NCI-H526 (cell line): ENCODE measurements around the gene CENPO.

Experiments
- DNase-seq, 2 experiments: peaks; one replicate each; lab custom pipeline; 2025; lab: John Stamatoyannopoulos, UW

Gene CENPO, protein sequence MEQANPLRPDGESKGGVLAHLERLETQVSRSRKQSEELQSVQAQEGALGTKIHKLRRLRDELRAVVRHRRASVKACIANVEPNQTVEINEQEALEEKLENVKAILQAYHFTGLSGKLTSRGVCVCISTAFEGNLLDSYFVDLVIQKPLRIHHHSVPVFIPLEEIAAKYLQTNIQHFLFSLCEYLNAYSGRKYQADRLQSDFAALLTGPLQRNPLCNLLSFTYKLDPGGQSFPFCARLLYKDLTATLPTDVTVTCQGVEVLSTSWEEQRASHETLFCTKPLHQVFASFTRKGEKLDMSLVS

DNA sequence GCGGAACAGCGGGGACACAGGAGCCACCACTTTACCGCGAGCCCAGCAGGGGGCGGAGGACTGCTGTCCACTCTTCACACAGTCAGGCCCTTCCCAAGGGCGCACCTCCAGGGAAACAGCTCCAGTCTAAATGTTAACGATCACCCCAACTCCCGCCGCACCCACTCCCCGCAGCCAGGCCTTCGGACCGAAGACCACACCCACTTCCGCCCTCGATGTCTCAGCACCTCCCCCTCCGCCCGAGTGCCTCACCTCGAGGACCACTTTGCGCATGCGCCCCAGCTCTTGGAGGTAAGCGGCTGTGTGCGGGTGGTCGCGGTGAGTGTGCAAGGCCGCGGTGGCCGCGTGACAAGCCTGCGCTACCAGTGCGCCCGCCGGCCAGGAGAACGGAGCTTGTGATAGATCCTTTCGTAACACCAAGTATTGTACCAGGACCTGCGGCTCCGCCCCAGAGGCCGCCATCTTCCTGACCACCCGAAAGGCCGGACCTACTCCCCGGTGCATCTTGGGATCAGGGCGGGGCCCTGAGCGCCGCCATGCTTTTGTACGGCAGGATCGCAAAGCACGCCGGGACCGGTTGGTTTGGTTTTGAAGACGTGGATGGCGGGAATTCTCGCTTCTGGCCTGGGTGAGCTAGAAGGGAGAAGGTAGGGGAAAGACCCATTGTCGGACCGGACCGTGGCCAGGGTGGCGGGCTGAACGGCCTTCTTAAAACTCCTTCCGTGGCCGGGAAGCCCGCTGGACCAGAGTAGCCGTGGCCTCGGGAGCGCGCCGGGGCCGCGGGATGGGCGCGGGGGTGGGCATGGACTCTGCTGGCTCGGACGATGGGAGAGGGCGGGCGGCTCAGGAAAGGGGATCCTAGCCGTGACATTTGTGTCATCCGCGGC lies at the start of gene CENPO, which contains the start of gene PTRHD1:
Gene CENPO (plus strand): TSS at position 552 of the 887 bp plus-strand sequence. CDS start 495 bp downstream, outside the sequence.
Gene PTRHD1 (minus strand): TSS at position 518 of the 887 bp plus-strand sequence. CDS start 14 bp downstream, at position 504.
- peak; percentile 96 to 98 for DNase-seq

DNA sequence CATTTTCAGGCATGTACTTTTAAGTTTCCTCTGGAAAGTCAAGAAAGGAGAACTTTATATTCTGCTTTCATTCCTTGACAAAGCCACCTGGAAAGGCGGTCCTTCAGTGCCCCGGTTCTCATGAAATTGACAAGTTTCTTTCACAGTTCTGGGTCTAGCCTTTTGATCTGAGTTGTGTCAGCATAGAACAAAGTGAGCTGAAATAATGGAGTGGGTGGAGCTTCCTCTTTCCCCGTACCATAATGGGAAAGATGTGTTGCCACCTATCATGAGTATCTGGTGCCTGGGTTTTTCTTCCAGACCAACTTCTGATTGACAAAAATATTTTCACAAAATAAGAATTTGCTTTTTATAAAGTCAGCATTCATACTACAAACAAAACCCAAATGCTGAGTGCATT lies 49.3 kb upstream of the CENPO start:
- DNase-seq = no peak

DNA sequence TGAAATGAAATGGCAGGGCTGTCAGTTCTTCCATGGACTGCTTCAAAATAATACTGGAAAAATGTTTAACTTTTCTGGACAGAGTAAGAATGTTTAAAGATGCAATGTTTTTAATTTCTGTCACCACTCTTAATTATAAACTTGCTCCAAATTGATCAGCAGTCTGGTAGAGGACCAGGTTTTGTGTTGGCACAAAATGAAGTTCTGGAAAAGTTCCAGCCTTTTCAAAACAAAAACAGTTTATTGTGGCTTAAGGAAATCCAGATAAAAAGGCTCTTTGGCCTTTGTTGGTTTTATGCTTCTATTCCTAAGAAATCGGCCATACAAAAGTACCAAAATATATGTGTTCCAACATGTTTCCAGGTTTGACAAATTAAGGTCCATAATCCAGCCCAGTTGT lies 48.9 kb upstream of the CENPO start:
- no peak for DNase-seq

DNA sequence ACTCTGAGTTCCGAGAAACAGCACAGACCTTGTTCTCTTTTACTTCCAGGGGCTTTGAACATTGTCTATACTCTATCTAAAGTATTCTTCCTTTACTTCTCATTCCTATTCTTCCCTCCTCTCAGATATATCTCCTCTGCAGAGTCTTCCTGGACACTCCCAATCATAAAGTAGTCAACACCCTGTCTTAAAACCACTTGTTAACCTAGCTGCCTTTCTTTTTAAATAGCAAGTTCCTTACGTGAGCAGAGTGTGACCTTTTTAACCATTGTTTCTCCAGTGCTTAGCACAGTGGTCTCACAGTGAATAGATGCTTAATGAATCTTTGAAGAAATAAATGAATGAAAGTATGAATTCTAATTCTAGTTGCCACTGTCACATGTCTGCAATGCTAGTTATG lies 47.4 kb upstream of the CENPO start:
- no peak for DNase-seq

DNA sequence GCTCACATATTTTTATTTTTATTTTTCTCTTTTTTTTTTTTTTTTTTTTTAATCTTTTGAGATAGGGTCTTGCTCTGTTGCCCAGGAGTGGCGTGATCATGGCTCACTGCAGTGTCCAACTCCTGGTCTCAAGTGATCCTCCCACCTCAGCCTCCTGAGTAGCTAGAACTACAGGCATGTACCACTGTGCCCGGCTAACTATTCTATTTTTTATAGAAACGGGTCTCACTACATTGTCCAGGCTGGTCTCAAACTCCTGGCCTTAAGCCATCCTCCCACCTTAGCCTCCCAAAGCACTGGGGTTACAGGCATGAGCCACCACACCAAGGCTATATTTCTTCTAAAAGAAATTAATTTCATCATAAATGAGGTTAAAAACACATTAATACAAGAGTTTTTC lies 45.9 kb upstream of the CENPO start:
- DNase-seq = no peak

DNA sequence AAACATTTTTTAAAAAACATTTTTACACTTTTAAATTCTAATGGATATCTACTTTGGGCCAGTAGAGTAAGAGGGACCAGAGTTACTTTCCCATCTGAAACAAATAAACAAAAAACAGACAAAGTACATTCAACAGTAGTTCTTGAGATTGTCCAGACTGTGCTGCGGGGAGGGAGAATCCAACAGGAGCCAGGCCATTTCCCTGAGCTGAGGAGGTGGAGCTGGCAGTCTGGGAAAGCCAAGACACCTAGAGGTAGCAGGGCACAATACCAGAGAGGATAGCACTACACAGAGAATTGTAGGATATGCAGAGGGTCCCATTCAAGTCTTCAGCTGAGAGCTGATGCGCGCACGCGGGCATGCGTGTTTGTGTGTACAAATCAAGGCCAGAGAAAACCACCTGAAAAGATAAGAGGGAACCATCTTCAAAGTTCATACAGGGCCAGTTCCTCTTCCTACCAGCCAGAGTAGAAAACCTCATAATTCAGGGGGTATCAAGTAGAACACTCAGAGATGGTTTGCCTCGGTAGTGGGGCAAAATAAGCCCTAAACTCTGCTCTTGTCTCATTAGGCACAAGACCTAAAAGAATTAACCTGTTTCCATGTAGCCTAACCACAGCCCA lies 44.0 kb upstream of the CENPO start:
- no peak for DNase-seq

DNA sequence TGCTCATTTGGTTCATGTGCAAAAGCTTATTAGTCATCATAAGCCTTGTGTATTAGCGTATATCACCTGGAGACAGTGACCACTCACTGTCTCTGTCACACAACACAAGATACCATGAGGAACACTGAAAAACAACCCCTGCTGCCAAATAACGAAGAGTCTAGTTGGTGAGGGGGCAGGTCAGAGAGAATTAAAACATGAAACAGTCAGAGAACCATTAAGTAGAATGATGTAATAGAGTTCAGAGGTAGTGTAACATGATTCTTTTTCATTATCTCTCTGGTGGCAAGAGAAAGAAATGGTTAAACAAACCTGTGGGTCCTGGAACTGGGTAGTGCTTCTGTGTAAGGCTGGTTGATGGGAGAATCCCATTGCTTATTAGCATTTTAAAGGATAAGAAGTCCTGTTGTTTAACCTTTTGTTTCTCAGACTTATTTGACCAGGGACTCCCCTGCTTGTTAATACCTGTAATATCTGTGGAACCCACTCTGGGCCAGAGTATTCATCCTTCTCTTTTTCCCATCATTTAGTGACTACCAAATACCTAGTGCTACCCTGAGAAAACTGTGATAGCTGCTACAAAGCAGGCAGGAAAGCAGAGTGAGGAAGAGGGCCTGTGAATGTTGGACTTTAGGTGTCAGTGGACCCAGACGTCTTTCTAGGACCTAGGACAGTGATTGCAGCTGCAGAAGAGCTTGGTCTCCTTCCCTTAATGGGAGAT lies 38.1 kb upstream of the CENPO start:
- no peak for DNase-seq

DNA sequence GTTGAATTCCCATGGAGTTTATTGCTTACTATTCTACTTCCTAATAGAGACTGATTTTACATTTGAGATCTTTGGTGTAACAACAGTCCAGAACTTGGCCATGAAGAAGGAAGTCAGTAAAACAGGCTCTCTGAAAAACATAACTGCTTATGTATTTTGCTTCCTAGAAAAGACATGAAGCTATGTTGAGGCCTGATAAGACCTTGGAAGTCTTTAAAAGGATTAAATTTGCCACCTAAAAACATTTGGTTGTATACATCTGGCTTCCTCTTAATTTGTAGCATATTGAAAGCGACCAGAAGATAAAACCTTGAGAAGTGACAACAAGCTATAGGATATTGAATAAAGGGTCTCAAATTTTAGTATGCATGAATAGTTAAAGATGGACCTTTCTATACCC lies 36.4 kb upstream of the CENPO start:
- DNase-seq = no peak

DNA sequence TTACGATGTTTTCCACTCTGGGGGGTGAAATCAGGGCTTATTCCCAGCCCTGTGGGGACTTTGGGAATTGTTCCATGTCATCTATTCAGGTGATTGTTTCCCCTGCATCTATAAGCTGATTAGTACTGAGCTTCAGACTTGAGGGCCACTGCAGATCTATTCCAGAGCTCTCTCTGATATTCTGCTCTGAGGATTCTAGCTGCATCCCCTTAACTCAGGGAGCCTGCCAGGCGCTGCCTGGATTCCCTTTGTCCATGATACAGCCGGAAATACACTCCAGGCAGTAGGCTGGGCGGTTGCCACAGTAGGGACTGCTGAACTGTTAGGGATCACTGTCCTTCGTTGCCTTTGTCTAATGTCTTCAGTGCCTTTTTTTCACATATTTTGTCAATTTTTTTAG lies 31.4 kb upstream of the CENPO start:
- no peak for DNase-seq

DNA sequence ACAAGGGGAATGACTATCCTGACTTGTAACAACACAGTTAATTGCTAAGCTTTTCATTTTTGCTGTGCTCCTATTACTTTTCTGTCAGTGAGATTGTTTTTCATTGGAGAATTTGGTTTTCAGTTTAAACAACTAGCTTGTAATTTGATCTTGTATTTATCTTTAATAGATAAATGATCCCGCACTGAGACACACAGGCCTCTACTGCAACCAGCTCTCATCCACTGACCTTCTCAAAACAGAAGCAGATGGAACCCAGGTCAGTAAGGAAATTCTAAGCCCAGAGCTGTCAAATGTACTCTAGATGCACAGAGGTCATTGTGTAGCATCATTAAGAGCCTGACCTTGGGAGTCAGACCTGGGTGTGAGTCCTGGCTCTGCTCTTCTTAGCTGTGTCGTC lies 30.7 kb upstream of the CENPO start:
- DNase-seq = no peak

DNA sequence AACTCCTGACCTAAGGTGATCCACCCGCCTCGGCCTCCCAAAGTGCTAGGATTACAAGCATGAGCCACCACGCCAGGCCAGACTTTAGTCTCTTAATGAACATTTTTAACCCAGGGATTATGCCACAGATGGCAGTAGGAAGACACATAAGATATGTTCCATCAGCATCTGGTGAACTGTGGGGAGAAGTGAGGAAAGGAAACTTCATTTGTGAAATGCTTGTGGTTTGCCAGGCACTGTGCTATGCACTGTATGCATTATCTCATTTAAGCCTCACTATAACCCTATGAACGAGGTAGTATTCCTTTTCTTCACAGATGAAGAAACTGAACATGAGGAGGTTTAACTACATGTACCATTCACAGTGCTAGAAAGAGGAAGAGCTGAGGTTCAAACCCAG lies 29.4 kb upstream of the CENPO start:
- DNase-seq = no peak

DNA sequence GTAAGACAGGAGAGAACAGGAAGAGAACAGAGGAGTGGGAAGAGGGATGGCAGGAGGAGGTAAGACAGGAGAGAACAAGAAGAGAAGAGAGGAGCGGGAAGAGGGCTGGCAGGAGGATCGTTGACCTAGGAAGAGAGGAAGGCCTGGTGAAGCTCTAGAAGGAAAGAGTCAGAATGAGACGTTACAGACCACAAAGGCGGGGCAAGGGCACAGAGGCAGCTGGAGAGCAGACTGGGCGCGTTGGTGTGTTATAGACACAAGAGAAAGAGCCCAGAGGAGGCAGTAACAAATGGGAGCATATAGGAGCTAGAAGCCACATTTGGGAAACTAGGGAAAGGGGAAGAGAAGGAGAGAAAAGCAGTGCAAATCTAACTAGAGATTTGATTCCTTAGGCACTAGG lies 26.6 kb upstream of the CENPO start:
- peak in 1 of 2 experiments; percentile 2 for DNase-seq

DNA sequence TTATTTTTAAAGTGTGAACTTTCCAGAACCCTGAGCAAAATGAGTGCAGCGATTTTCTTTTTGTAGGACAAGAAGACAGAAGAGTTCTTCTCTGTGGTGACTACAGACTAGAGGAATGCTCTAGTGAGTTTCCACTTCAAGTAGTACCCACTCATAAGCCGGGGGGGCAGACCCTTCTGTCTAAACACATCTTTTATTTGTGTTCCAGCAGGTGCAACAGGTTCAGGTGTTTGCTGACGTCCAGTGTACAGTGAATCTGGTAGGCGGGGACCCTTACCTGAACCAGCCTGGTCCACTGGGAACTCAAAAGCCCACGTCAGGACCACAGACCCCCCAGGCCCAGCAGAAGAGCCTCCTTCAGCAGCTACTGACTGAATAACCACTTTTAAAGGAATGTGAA lies 25.2 kb upstream of the CENPO start:
- no peak for DNase-seq

DNA sequence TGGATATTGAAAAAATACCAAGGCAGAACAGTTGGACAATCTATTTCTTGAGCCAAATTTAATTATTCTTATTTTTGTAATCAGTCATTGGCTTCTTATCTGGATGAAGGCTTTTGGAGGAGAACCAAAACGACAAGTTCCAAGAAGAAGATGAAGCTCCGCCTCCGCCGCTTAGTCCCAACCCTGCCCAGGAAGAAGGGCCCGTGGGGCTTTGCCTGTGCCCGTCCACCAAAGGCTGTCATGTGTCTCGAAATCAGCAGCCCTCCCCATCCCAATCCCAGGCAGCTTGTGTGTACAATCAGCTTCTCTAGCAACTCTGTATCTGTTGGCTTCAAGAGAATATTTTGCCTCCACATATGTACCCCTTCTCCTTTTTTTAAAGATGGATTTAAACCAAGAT lies 24.6 kb upstream of the CENPO start:
- DNase-seq = no peak

DNA sequence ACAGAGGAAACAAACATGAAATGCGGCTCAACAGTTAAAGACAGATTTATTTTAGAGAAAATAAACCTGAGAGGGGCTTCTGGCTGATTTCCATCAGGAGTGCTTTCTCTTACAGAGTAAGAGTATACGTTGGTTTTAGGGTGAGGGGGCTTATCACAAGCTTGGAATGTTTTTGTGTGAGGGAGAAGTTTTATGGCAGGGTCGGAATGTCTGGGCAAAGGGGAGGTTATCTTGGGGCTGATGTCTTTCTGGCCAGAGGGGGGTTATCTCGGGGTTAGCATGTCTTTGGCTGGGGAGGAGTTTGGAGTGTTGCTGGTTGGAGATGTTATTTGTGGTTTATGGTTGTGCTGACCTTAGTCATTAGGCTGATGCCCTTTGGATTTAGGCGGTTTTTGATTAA lies 22.2 kb upstream of the CENPO start:
- DNase-seq = no peak

DNA sequence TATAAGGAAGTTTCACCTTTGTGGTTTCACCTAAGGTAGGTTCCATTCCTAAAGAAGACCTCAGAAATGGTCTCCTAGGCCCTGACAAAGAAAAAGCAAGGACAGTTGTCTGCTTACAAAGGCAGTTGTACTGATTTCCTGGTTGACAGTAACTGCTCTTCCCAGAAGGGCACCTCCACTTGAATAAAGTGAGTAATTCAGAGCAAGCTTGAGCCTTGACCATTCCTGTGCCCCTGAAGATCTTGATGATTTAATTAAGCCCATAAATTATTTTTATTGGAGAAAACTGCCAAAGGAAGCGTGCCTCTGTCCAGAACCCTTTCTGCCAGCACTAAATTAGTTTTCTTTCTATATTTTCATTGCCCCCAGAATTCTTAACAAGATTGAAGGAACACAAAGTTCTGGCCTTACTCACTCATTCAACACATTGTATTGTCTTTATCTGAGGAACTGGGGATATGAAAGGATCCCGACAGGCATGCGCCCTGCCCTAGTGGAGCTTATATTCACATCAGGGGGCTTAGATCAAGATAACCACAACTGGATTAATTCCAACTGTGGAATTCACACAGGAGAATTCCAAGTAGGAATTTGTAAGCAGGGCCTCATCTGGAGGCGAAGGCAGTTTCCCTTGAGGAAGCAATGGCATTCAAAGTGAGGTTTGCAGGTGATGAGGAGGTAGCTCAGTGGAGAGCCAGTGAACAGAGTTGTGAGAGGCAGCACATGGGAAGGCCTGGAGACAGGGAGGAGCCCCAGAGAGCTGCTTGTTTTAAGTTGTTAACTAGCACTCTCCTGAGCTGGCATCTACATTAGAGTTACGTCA lies 21.2 kb upstream of the CENPO start:
- DNase-seq = no peak

DNA sequence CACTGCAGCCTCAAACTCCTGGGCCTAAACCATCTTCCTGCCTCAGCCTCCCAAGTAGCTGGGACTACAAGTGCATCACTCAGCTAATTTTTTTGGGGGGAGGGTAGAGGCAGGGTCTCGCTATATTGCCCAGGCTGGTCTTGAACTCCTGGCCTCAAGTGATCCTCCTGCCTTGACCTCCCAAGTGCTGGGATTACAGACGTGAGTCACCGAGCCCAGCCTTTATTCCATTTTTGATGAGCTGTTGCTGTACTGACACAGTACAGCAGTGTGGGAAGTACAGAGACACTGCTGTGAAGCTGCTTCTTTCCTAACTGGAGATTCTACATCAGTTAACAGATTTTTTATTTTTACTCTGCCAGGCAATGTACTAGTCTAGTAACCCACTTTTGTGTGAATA lies 18.9 kb upstream of the CENPO start:
- no peak for DNase-seq

DNA sequence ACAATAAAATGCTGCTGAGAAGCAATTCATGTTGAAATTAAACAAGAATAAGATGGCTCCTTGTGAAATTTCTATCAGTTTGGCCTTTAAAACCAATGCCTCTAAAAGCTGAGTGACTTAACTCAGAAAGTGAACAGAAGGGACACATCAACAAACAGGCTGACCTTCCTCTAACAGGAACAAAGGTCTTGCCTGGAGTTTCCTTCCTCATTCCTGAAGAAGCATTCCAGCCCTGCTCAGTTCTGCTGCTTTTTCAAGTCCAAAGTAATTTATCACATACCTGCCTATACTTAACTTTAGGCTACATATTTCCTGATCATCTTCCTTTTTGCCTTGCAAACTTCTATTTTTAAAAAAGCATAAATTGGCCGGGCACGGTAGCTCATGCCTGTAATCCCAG lies 14.1 kb upstream of the CENPO start:
- no peak for DNase-seq

DNA sequence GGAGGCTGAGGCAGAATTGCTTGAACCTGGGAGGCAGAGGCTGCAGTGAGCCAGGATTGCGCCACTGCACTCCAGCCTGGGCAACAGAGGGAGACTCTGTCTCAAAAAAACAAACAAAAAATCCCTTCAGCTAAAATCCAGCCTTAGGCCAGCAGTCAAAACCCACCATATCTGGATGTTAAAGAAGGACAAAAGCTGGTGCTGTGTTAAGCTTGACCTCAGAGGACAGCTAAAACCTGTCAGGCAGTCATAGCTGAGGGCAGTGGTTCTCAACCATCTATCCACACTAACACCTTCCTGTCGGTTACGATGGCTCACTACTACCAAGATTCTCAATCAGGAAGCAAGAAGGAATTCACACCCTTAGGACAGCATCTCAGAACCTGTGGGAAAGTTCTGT lies 9.6 kb upstream of the CENPO start:
- DNase-seq = no peak

DNA sequence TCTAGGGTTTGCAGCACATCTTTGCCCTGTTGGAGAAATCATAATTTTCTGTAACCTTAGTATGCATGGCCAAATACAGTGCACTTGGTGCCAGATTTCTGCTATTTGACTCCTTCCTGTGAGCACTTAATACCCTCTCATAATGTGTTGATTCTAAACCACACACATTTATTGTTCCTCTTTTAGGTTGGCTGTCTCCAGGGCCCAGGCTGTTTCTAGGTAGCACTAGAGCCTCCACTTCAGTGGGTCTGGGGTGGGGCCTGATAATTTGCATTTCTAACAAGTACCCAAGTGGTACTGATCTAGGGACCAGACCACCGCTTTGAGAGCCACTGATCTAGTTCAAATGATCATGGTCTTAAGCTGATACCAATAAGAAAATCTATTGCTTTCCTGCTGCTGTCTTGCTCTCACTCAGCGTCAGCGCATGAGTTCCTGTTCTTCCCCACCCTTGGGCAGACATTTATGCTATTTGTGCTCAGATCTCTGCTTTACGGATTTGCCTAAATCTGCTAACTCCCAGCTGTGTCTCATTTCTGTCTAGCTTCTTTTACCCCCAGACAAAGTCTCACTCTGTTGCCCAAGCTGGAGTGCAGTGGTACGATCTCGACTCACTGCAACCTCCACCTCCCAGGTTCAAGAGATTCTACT lies 7.4 kb upstream of the CENPO start:
- DNase-seq = no peak

DNA sequence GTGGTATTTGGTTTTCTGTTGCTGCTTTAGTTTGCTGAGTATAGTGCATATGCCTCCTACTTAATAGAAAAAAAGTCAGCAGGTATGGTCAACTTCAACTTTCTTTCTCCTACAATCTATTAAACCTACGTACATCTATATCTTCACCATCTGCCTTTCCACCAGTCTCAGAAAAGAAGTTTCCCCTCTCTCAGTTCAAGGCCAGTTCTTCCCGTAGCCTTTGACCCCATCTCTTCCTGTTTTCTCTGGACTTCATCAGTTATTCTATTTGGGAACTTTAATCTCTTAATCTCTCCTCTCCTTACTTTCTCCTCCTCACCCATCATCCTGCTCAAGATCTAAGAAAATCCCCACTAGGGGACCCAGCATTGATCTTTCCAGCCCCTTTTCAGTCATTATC lies 5.7 kb upstream of the CENPO start:
- no peak for DNase-seq
